Keratinocyte (primary cell): ENCODE data around the gene CCT2. TPM values are rescaled to one million over a fixed set of nuclear protein-coding genes. Genes with fewer than 3 reads are reported as not detected.

Experiments used
- DNase-seq: peaks from one replicate; pipeline ENCODE4 v3.0.0-alpha.2; 2011; ENCODE audit warnings: low read depth, missing footprints, low spot score
- FAIRE-seq: peaks from 2 replicates; lab custom pipeline; 2011; peaks lifted over from hg19 to GRCh38; lab: Jason Lieb, UNC
- H2AFZ ChIP-seq: 2 replicates; pipeline ENCODE4 v1.6.0; 2012; ENCODE audit warnings: low read length, control low read depth, inconsistent platforms; ENCODE audit not compliant: control insufficient read depth
- H3K27ac ChIP-seq: 2 replicates; pipeline ENCODE4 v1.5.1; 2011; ENCODE audit warnings: low read length; ENCODE audit not compliant: control insufficient read depth, insufficient read depth
- H3K27me3 ChIP-seq: 3 replicates; pipeline ENCODE4 v1.6.0; 2011; ENCODE audit warnings: low read length; ENCODE audit not compliant: control insufficient read depth, insufficient read depth; ENCODE audit errors: extremely low read depth
- H3K36me3 ChIP-seq, 2 experiments: 2 replicates in 1 of 2; 3 replicates in 1 of 2; pipeline ENCODE4 v1.5.1; 2011; ENCODE audit warnings: low read length in 2 of 2, mild to moderate bottlenecking in 1 of 2; ENCODE audit not compliant: control insufficient read depth in 2 of 2, insufficient read depth in 2 of 2; ENCODE audit errors: extremely low read depth in 1 of 2
- H3K4me1 ChIP-seq: 3 replicates; pipeline ENCODE4 v1.5.1; 2011; ENCODE audit warnings: low read length; ENCODE audit not compliant: control insufficient read depth, insufficient read depth; ENCODE audit errors: extremely low read depth
- H3K4me2 ChIP-seq: 3 replicates; pipeline ENCODE4 v1.6.0; 2011; ENCODE audit warnings: low read depth, low read length; ENCODE audit not compliant: control insufficient read depth, insufficient read depth; ENCODE audit errors: extremely low read depth
- H3K4me3 ChIP-seq, 3 experiments: fragments of 200-600 bp in 1 of 3; sonication (generic) in 1 of 3; 2 replicates in 2 of 3; 3 replicates in 1 of 3; pipeline ENCODE4 v1.5.1; 2011 to 2016; ENCODE audit warnings: low read length in 3 of 3, mild to moderate bottlenecking in 3 of 3, control low read depth in 2 of 3, inconsistent platforms in 1 of 3, low read depth in 1 of 3, mixed read lengths in 1 of 3, mixed run types in 1 of 3, moderate library complexity in 1 of 3; ENCODE audit not compliant: control insufficient read depth in 2 of 3, insufficient read depth in 2 of 3; ENCODE audit errors: extremely low read depth in 1 of 3
- H3K79me2 ChIP-seq: 2 replicates; pipeline ENCODE4 v1.6.0; 2012; ENCODE audit warnings: low read length; ENCODE audit not compliant: control insufficient read depth, insufficient read depth
- H3K9ac ChIP-seq: 3 replicates; pipeline ENCODE4 v1.6.0; 2011; ENCODE audit warnings: low read length; ENCODE audit not compliant: control insufficient read depth, insufficient read depth; ENCODE audit errors: extremely low read depth
- H3K9me1 ChIP-seq: 3 replicates; pipeline ENCODE4 v1.6.0; 2011; ENCODE audit warnings: low read length; ENCODE audit not compliant: control insufficient read depth, insufficient read depth; ENCODE audit errors: extremely low read depth
- H3K9me3 ChIP-seq: 2 replicates; pipeline ENCODE4 v1.5.1; 2012; ENCODE audit warnings: low read depth, low read length; ENCODE audit not compliant: control insufficient read depth
- H4K20me1 ChIP-seq: 3 replicates; pipeline ENCODE4 v1.6.0; 2011; ENCODE audit warnings: low read length; ENCODE audit not compliant: control insufficient read depth, insufficient read depth; ENCODE audit errors: extremely low read depth
- EZH2 ChIP-seq: IDR thresholded peaks from one replicate; pipeline ENCODE4 v1.6.1; 2012; ENCODE audit warnings: inconsistent platforms, mild to moderate bottlenecking, low read length, moderate library complexity
- dilution Hi-C: fragments of 300-500 bp; cut with MboI; formaldehyde crosslinking; loops from one replicate; pipeline ENCODE4 v1.7.0; 2020; ENCODE audit warnings: low sequenced_read_pairs; ENCODE audit not compliant: extremely low pct_ligation_motif_present
- polyA plus RNA-seq, 5 experiments: library from polyadenylated mRNA; depleted of rRNA in 3 of 5; stranded (reverse) in 3 of 5; stranded (forward) in 1 of 5; unstranded in 1 of 5; fragments of >200 nt; gene quantifications; 1 replicate in 1 of 5; 2 replicates in 3 of 5; 3 replicates in 1 of 5; pipeline versions ENCODE4 v1.2.1 to v1.2.3, GENCODE V29; 2011 to 2012; ENCODE audit warnings: missing spikeins in 2 of 5, low read depth in 1 of 5, low replicate concordance in 1 of 5
- TF ChIP-seq, protein P1 (sequence below), 3 experiments: IDR thresholded peaks in 1 of 3; conservative IDR thresholded peaks in 1 of 3; optimal IDR thresholded peaks in 1 of 3; 2 replicates in 2 of 3; 3 replicates in 1 of 3; pipeline versions ENCODE3 to v1.5.1; 2011; ENCODE audit warnings: low read length in 3 of 3, mild to moderate bottlenecking in 3 of 3, moderate library complexity in 2 of 3, control low read depth in 1 of 3, inconsistent platforms in 1 of 3; ENCODE audit not compliant: insufficient read depth in 2 of 3; ENCODE audit errors: extremely low read depth in 1 of 3

CCT2 gene
- polyA plus RNA-seq, 1 donor (not counting 4 experiments of a cell fraction or from before 2014, with no cell fraction given), result 365 TPM

DNA sequence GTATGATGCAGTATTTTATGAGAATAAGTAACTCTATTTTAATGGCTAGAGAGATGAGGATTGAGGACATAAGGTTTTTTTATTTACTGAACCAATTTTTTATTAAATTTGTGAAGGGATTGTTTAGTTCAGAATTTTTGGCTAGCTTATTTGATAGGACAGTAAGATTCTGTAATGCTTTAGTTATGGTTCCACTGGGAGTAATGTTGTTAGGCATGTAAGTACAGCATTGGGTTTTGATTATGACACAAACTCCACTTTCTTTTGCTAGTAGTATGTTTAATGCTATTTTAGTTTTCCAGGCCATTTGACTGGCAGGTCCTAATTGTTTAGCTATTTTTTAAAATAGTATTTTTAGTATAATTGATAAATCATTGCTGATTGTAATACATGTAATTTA lies 59.3 kb downstream of the CCT2 start:
- H3K9me1 ChIP-seq, result no peaks in the 10 kb centered on the region
- H3K4me2 ChIP-seq, result no peak overlapping the region
- H3K79me2 ChIP-seq, result no peaks in the 10 kb centered on the region
- no peak overlapping the region for H3K4me3 ChIP-seq
- no peak overlapping the region for H3K27ac ChIP-seq
- H3K4me1 ChIP-seq, result peaks cover 7% of the 10 kb centered on the region
- no peaks in the 10 kb centered on the region for H3K36me3 ChIP-seq
- H2AFZ ChIP-seq, result no peak overlapping the region
- H3K9ac ChIP-seq, result no peak overlapping the region
- no peak for TF ChIP-seq EZH2
- TF ChIP-seq, protein P1, sequence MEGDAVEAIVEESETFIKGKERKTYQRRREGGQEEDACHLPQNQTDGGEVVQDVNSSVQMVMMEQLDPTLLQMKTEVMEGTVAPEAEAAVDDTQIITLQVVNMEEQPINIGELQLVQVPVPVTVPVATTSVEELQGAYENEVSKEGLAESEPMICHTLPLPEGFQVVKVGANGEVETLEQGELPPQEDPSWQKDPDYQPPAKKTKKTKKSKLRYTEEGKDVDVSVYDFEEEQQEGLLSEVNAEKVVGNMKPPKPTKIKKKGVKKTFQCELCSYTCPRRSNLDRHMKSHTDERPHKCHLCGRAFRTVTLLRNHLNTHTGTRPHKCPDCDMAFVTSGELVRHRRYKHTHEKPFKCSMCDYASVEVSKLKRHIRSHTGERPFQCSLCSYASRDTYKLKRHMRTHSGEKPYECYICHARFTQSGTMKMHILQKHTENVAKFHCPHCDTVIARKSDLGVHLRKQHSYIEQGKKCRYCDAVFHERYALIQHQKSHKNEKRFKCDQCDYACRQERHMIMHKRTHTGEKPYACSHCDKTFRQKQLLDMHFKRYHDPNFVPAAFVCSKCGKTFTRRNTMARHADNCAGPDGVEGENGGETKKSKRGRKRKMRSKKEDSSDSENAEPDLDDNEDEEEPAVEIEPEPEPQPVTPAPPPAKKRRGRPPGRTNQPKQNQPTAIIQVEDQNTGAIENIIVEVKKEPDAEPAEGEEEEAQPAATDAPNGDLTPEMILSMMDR (optimal IDR thresholded peaks at IDR 0.05 in 1 of 3, IDR thresholded peaks at IDR 0.05 in 1 of 3, conservative IDR thresholded peaks at IDR 0.05 in 1 of 3; ENCODE audit: extremely low read depth in 1 of 3, insufficient read depth in 2 of 3, low read length in 3 of 3), result no peak
- dilution Hi-C loops, result no loop called here
- FAIRE-seq (no peak), DNase-seq (no peak)
- no peaks in the 10 kb centered on the region for H3K9me3 ChIP-seq
- no peaks in the 10 kb centered on the region for H4K20me1 ChIP-seq
- no peaks in the 10 kb centered on the region for H3K27me3 ChIP-seq

DNA sequence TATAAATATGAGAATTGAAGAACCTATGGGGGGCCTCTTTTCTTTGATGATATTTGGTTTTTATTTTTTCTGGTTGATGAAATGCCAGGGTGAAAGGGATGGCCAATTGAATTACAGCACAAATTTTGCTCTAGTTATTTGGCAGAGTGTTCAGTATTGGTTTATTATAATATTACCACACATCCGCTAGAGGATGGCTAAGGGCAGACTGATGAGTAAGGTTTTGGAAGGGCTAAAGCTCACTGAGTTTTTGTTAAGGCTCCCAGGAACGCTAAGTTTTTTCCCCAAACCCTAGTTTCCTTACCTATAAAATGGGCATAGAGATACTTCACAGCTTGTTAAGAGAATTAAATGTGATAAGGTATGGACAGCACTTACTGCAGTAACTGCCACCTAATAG lies 59.8 kb downstream of the CCT2 start:
- no peak for DNase-seq
- Histone ChIP-seq H3K4me2 (no peak overlapping the region), H4K20me1 (no peaks in the 10 kb centered on the region), H3K9me3 (no peaks in the 10 kb centered on the region), H3K4me3 (no peak overlapping the region), H3K36me3 (no peaks in the 10 kb centered on the region), H3K27ac (no peak overlapping the region), H3K9me1 (no peaks in the 10 kb centered on the region), H3K4me1 (peaks cover 7% of the 10 kb centered on the region), H3K79me2 (no peaks in the 10 kb centered on the region), H3K9ac (no peak overlapping the region), H2AFZ (no peak overlapping the region), H3K27me3 (no peaks in the 10 kb centered on the region)
- TF ChIP-seq, protein P1 (optimal IDR thresholded peaks at IDR 0.05 in 1 of 3, IDR thresholded peaks at IDR 0.05 in 1 of 3, conservative IDR thresholded peaks at IDR 0.05 in 1 of 3; ENCODE audit: extremely low read depth in 1 of 3, insufficient read depth in 2 of 3, low read length in 3 of 3), result no peak
- TF ChIP-seq EZH2, result no peak
- dilution Hi-C loops, result no loop called here
- FAIRE-seq, result no peak
